Subcutaneous abdominal adipose tissue (tissue), 5 donors: ENCODE results near the gene JAK1.

Source experiments
- H3K27ac ChIP-seq: one replicate; pipeline ENCODE4 v1.7.0; 2013; ENCODE audit warnings: low read depth, mild to moderate bottlenecking, inconsistent platforms, low read length, moderate library complexity
- H3K27me3 ChIP-seq, 5 donors: one replicate each; pipeline ENCODE4 v1.7.0; 2013; ENCODE audit warnings: low read length in 5 of 5, inconsistent platforms in 1 of 5; ENCODE audit not compliant: control insufficient read depth in 5 of 5, insufficient read depth in 4 of 5
- H3K36me3 ChIP-seq, 5 donors: one replicate each; pipeline ENCODE4 v1.7.0; 2013; ENCODE audit warnings: low read length in 5 of 5; ENCODE audit not compliant: control insufficient read depth in 5 of 5, insufficient read depth in 5 of 5
- H3K4me1 ChIP-seq, 5 donors: one replicate each; pipeline ENCODE4 v1.7.0; 2013; ENCODE audit warnings: low read length in 5 of 5, mild to moderate bottlenecking in 3 of 5, moderate library complexity in 1 of 5; ENCODE audit not compliant: control insufficient read depth in 5 of 5, insufficient read depth in 5 of 5
- H3K4me3 ChIP-seq, 5 donors: one replicate each; pipeline ENCODE4 v1.7.0; 2013; ENCODE audit warnings: low read length in 5 of 5, low read depth in 1 of 5
- H3K9ac ChIP-seq, 5 donors: one replicate each; pipeline ENCODE4 v1.7.0; 2013; ENCODE audit warnings: low read length in 5 of 5, mild to moderate bottlenecking in 4 of 5, moderate library complexity in 3 of 5
- H3K9me3 ChIP-seq, 5 donors: one replicate each; pipeline ENCODE4 v1.7.0; 2013; ENCODE audit warnings: low read length in 5 of 5; ENCODE audit not compliant: control insufficient read depth in 5 of 5
- donor health status: healthy.
- donor health status: healthy.
- donor health status: healthy.
- donor health status: healthy.
- donor health status: healthy.

Gene JAK1

DNA sequence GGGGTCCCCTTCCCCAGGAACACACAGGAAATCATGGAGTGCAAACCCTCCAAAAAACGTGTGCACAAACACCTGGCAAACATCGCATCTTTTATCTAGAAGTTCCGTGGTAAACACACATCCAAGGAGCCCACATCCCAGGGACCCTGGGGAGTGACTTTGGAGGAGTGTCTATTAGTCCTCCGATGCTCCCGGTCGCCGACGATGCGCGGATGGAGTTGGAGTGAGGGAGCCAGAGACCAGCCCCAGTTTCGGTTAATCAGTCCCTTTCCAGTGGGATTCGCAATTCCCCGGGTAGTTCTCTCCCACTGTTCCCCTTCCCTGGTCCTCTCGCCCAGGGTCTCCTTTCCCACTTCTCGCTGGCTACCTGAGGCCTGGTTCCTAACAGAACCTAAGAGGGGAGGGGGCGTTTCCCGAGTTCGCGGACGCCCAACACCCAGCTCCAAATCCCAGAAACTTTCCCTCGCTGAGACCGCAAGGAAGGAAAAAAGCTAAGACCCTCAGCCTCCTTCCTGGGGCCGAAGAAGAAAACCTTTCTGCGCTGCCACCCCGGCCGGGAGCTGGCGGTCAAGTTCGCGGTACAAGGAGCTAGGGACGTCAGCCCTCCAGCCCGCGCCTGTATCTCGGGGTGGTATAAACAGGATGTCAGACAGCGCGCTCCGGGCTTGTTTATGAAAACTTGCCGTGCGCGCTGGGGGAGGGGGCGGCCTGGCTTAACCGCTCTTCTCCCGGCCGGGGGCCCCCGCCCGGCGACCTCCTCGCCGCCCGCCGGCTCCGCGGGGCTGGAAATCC lies 787 bp downstream of the JAK1 start:
- H3K9me3 ChIP-seq: no peaks in the 10 kb centered on the region
- H3K4me3 ChIP-seq: peak overlapping the region; percentile 95 to 98 (median 96)
- no peaks in the 10 kb centered on the region for H3K27me3 ChIP-seq
- H3K27ac ChIP-seq: peak overlapping the region; percentile 92
- peak overlapping the region; percentile 12 to 94 (median 88) for H3K9ac ChIP-seq
- no peaks in the 10 kb centered on the region for H3K36me3 ChIP-seq
- peaks cover 0 to 48% (median 39%) of the 10 kb centered on the region in 5 donors for H3K4me1 ChIP-seq

DNA sequence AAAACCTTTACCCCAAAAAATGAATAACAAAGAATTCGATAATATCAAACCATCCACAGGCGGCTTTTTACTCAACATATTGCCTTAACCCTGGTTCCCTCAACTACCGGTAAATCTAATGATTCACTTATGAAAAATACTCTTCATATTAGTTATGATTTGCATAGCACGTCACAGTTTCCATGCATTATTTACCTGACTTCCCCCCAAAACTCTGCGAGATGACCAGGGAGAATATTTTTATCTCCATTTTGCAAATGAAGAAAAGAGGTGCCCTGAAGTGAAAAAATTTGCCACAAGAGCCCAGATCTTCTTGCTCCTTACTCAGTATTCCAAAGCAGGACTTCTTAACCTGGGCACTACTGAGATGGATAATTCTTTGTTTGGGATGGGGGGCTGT lies 2.9 kb downstream of the JAK1 start:
- Histone ChIP-seq H3K4me1 (peaks cover 0 to 48% (median 39%) of the 10 kb centered on the region in 5 donors), H3K36me3 (no peaks in the 10 kb centered on the region)

DNA sequence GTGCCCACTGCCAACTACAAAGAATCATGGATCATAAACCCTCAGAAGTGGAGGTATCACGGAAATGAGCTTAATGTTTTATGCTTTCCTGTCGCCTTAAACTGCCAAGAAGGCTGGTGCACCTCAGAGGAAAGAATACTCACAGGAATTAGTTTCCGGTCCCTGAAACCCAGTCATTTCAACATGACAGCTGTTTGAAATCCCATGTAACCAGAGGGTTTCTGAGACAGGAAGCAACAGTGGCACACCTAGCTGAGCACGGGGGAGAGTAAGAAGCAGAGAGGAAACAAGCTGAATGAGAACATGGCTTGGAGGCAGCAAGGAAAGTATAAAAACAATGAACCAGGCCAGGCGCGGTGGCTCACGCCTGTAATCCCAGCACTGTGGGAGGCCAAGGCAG lies 3.9 kb downstream of the JAK1 start:
- H3K27ac ChIP-seq: no peak overlapping the region
- no peaks in the 10 kb centered on the region for H3K27me3 ChIP-seq
- H3K9ac ChIP-seq: no peak overlapping the region
- no peaks in the 10 kb centered on the region for H3K36me3 ChIP-seq
- peaks cover 0 to 51% (median 39%) of the 10 kb centered on the region in 5 donors for H3K4me1 ChIP-seq
- H3K9me3 ChIP-seq: no peaks in the 10 kb centered on the region
- no peak overlapping the region for H3K4me3 ChIP-seq

More for the DNA sequence above, 2.9 kb downstream of the JAK1 start:
- no peaks in the 10 kb centered on the region for H3K9me3 ChIP-seq
- H3K9ac ChIP-seq: no peak overlapping the region
- H3K4me3 ChIP-seq: no peak overlapping the region
- H3K27ac ChIP-seq: no peak overlapping the region
- H3K27me3 ChIP-seq: no peaks in the 10 kb centered on the region

DNA sequence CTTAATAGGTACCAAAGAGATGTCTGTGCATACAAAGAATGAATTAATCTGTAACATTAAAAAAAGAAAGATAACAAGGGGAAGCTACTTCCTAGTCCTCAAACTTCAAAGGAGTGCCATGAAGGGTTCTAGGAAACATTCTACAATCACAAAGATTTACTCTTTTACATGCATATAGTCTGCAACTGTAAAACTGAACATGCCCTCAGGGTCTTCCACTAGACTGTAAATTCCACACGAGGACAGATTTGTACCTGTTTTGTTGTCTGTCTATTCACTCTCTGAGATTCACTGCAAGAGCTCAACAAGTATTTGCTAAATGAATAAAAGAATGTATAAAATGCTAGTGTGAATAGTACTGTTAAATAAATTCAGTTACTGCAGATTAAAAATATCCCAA lies 4.4 kb downstream of the JAK1 start:
- Histone ChIP-seq H3K27ac (no peak overlapping the region), H3K9me3 (no peaks in the 10 kb centered on the region), H3K36me3 (no peaks in the 10 kb centered on the region), H3K9ac (no peak overlapping the region), H3K27me3 (no peaks in the 10 kb centered on the region), H3K4me1 (peaks cover 0 to 52% (median 40%) of the 10 kb centered on the region in 5 donors), H3K4me3 (no peak overlapping the region)

DNA sequence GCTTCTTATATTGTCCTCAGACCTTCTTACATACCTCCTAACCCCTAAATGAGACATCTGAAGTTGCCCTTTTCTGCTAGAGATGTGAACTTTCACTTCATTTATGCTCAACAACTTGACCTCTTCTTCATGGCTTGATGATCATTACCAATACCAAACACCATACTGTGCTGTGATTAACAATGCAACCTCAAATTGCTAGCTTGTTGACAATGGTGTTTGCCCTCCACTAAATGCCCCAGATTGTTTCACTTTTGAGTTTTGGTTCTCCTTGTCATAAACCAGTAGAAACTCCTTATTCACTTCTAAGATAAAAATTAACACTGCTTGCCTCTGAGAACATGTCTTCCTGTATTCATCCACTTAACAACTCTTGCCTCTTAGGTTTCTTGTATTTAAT lies 5.6 kb downstream of the JAK1 start:
- H3K27ac ChIP-seq: no peak overlapping the region
- H3K9me3 ChIP-seq: no peaks in the 10 kb centered on the region
- no peaks in the 10 kb centered on the region for H3K27me3 ChIP-seq
- no peak overlapping the region for H3K9ac ChIP-seq
- no peak overlapping the region for H3K4me3 ChIP-seq
- H3K4me1 ChIP-seq: peaks cover 0 to 60% (median 49%) of the 10 kb centered on the region in 5 donors
- no peaks in the 10 kb centered on the region for H3K36me3 ChIP-seq

DNA sequence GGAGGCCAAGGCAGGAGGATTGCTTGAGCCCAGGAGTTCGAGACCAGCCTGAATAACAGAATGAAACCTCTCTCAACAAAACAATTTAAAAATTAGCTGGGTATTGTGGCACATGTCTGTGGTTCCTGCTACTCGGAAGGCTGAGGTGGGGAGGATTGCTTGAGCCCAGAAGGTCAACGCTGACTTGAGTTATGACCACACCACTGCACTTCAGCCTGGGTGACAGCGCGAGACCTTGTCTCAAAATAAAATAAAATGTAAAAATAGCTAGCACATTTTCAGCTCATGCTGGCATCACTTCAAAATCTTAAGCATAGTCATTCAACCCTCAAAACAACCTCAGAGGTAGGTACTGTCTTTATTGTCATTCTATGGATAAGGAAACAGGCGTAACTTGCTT lies 6.4 kb downstream of the JAK1 start:
- Histone ChIP-seq H3K27me3 (no peaks in the 10 kb centered on the region), H3K9me3 (no peaks in the 10 kb centered on the region), H3K9ac (no peak overlapping the region), H3K36me3 (no peaks in the 10 kb centered on the region), H3K4me1 (peaks cover 0 to 60% (median 49%) of the 10 kb centered on the region in 5 donors), H3K27ac (no peak overlapping the region), H3K4me3 (no peak overlapping the region)

DNA sequence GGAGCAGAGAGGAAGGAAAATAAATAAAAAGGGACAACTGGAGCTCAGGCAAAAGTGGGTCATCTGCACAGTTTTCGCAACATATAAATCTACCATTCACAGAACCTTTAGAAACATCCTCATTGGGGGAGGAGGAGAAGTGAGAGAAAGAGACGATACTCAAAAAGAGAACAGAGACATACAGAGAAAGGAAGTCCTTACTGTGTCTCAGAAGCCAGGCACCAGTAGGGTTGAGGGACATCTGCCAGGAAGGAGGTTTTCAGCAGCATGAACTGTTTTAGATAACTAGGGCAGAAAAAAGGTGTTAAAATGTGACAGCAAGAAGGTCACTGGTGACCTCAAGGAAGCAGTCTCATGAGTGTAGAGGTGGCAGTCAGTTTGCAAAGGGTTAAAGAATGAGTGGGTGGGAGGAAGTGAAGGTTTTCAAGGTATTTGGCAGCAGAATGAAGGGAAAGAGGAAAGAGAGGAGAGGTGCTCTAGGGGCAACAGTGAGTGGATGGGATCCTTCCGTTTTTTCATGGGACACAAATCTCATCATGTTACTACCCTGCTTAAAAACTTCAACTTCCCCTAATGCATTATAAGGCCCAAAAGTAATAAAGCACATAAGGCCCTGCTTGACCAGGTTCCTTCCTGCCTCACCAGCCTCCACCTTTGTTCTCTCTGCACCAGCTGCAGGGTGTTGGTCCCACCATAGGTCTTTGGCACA lies 9.5 kb downstream of the JAK1 start:
- no peak overlapping the region for H3K9ac ChIP-seq

DNA sequence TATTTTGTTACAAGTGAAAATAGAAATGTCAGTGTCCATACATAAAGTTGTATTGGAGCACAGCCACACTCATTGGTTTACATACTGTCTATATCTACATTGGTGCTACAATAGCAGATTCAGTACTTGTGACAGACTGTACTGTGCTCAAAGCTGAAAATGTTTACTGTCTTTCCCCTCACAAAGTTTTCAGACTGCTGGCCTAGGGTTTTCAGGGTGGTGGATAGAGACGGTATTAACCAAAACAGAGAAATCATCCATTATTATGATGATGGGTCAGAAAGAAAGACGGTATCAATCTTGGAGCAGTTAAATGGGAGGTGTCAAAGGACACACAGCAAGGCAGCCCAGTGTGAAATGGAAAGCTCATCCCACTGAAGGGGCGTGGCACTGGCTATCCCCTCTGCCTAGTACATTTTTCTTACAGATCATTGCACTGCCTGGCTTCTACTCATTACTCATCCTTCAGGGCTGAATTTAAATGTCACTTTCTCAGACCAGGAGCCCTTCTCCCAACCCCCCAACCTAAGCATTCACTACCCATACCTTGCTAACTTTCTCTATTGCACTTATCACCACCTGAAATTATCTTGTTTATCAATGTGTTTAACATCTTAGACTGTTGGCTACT lies 10.2 kb downstream of the JAK1 start:
- no peaks in the 10 kb centered on the region for H3K36me3 ChIP-seq
- H3K27ac ChIP-seq: peak overlapping the region; percentile 28
- no peaks in the 10 kb centered on the region for H3K27me3 ChIP-seq
- no peak overlapping the region for H3K4me3 ChIP-seq
- no peaks in the 10 kb centered on the region for H3K9me3 ChIP-seq
- peaks cover 0 to 35% (median 26%) of the 10 kb centered on the region in 5 donors for H3K4me1 ChIP-seq
- H3K9ac ChIP-seq: no peak overlapping the region

More for the DNA sequence above, 9.5 kb downstream of the JAK1 start:
- no peaks in the 10 kb centered on the region for H3K36me3 ChIP-seq
- H3K27me3 ChIP-seq: no peaks in the 10 kb centered on the region
- H3K27ac ChIP-seq: peak overlapping the region; percentile 18
- peaks cover 0 to 39% (median 31%) of the 10 kb centered on the region in 5 donors for H3K4me1 ChIP-seq
- H3K9me3 ChIP-seq: no peaks in the 10 kb centered on the region
- no peak overlapping the region for H3K4me3 ChIP-seq

DNA sequence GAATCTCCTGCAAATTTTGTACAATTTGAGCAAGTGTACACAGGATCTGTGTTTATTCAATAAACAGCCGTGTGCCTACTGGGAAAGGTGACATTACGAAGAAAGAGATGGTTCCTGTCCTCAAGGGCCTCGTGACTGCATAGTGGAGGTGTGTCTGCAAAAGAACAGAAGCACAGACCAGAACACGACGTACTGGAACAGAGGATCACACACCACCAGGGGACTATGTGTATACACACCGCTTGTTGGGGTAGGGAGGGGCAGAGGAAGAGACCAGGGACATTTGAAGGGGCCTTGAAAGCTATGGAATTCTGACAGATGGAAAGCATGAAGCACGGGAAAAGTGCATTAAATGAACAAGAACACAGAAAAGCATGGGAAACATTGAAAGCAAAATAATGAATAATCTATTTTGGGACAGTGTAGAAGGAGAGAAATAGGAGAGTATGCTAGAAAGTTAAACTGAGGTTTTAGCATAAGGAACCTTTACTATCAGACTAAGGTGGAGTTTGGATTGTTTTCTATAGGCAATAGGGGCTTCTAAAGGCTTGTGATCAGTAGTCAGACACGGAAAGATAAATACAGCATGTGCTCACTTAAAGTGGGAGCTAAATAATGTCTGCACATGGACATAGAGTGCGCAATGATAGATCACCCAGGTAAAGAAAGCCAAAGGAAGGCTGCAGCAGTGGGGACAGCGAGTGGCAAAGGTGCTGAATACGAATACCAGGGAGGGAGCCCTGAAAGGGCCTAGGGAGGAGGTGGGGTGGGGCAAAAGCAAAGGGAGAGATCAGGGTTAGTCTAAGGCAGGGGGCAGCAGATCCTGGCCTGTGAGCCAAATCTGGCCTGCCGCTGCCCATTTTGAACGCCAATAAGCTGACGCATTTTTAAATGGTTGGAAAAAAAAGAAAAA lies 11.0 kb downstream of the JAK1 start:
- H3K9ac ChIP-seq: no peak overlapping the region
- H3K4me1 ChIP-seq: peaks cover 0 to 33% (median 26%) of the 10 kb centered on the region in 5 donors
- H3K9me3 ChIP-seq: no peaks in the 10 kb centered on the region
- H3K27me3 ChIP-seq: no peaks in the 10 kb centered on the region
- no peaks in the 10 kb centered on the region for H3K36me3 ChIP-seq
- H3K4me3 ChIP-seq: no peak overlapping the region
- H3K27ac ChIP-seq: peak overlapping the region; percentile 28
